Activated B cell treated with CpG ODN at 0.5 μM for 24 hours (primary cell): ENCODE measurements around the gene UPF3B. TPM values are rescaled to one million over a fixed set of nuclear protein-coding genes. Genes with fewer than 3 reads are reported as not detected.
"Not testable (repeated sequence)": the region's sequence is repeated elsewhere in the genome, so short reads cannot be mapped to it uniquely, and the experiment has no call there.

Experiments
- ATAC-seq: fragments of 200-7000 bp; cut with Tn5 transposase; one replicate; pipeline ENCODE4 v1.10.0; 2021; ENCODE audit warnings: low read depth, mild to moderate bottlenecking, moderate library complexity
- CTCF ChIA-PET: fragments of 350-600 bp; sonication (Branson Sonifier 250); formaldehyde crosslinking; loops from one replicate; lab custom pipeline; 2021; ENCODE audit warnings: antibody characterized with exemption; lab: Charles Lee
- POLR2A ChIA-PET: fragments of 350-600 bp; sonication (Branson Sonifier 250); formaldehyde crosslinking; loops from one replicate; lab custom pipeline; 2021; ENCODE audit warnings: antibody characterized with exemption; lab: Charles Lee
- DNase-seq: peaks from one replicate; pipeline ENCODE4 v3.0.0; 2022
- H3K27ac Mint-ChIP-seq: one replicate; pipeline ENCODE4 v1.8.0; 2020; ENCODE audit warnings: mixed read lengths
- H3K27me3 Mint-ChIP-seq: one replicate; pipeline ENCODE4 v1.8.0; 2021; ENCODE audit warnings: mixed read lengths
- H3K36me3 Mint-ChIP-seq: one replicate; pipeline ENCODE4 v1.8.0; 2021; ENCODE audit warnings: low read depth, mixed read lengths
- H3K4me1 Mint-ChIP-seq: one replicate; pipeline ENCODE4 v1.8.0; 2021; ENCODE audit warnings: mixed read lengths
- H3K4me3 Mint-ChIP-seq: one replicate; pipeline ENCODE4 v1.8.0; 2020; ENCODE audit warnings: mild to moderate bottlenecking, mixed read lengths
- H3K9me3 Mint-ChIP-seq: one replicate; pipeline ENCODE4 v1.8.0; 2020; ENCODE audit warnings: mixed read lengths
- CTCF ChIP-seq: fragments of 200-600 bp; IDR thresholded peaks from one replicate; pipeline ENCODE4 v1.8.0; 2022; ENCODE audit warnings: antibody characterized with exemption, mild to moderate bottlenecking
- intact Hi-C: fragments of 100-400 bp; cut with micrococcal nuclease; formaldehyde crosslinking; loops from one replicate; pipeline ENCODE4 v1.15.1; 2024
- total RNA-seq: library from RNA; stranded (reverse); gene quantifications from 2 replicates; pipeline ENCODE4 v1.2.3, GENCODE V29; 2022

The UPF3B gene
- total RNA-seq, 1 donor from 2014 or later = 14.0 TPM

- Mint-ChIP-seq H3K27me3 (no peaks in the 10 kb centered on the region), H3K4me1 (peaks cover 12% of the 10 kb centered on the region), H3K27ac (no peak overlapping the region), H3K4me3 (no peak overlapping the region), H3K9me3 (no peaks in the 10 kb centered on the region), H3K36me3 (no peaks in the 10 kb centered on the region)
- intact Hi-C loops = no loop called here
- no peak for TF ChIP-seq CTCF
- CTCF ChIA-PET = no interaction called here
- no peak for ATAC-seq
- POLR2A ChIA-PET = interaction anchor here (1.9 kb wide), 1 partner anchor 25 kb away, joined by 5 read pairs; the partner anchor contains the start of gene RPL39
- DNase-seq = no peak
These were observed 35.6 kb downstream of the UPF3B start for GRCh38 chrX:119817130-119817690.

GRCh38 chrX:119816300-119816699 is 36.5 kb downstream of the UPF3B start:
- POLR2A ChIA-PET = no interaction called here
- no peak for TF ChIP-seq CTCF
- intact Hi-C loops = no loop called here
- Mint-ChIP-seq H3K9me3 (no peaks in the 10 kb centered on the region), H3K4me3 (no peak overlapping the region), H3K4me1 (peaks cover 4% of the 10 kb centered on the region), H3K27me3 (no peaks in the 10 kb centered on the region), H3K27ac (no peak overlapping the region), H3K36me3 (no peaks in the 10 kb centered on the region)
- no peak for ATAC-seq
- no peak for DNase-seq
- CTCF ChIA-PET = no interaction called here

GRCh38 chrX:119809185-119809666 is 43.5 kb downstream of the UPF3B start:
- Mint-ChIP-seq H3K36me3 (peaks cover 1% of the 10 kb centered on the region), H3K27ac (no peak overlapping the region), H3K9me3 (no peaks in the 10 kb centered on the region), H3K4me3 (no peak overlapping the region), H3K27me3 (no peaks in the 10 kb centered on the region), H3K4me1 (no peaks in the 10 kb centered on the region)
- intact Hi-C loops = no loop called here
- no peak for DNase-seq
- ChIA-PET POLR2A (interaction anchor here (0.6 kb wide), 1 partner anchor 45 kb away, joined by 11 read pairs; no protein-coding TSS in a partner anchor), CTCF (no interaction called here)
- TF ChIP-seq CTCF = no peak
- no peak for ATAC-seq

GRCh38 chrX:119808461-119808860 is 44.3 kb downstream of the UPF3B start:
- H3K27ac Mint-ChIP-seq, H3K4me3 Mint-ChIP-seq, DNase-seq, H3K9me3 Mint-ChIP-seq, ATAC-seq, POLR2A ChIA-PET, H3K36me3 Mint-ChIP-seq, CTCF ChIA-PET, H3K27me3 Mint-ChIP-seq, intact Hi-C loops, H3K4me1 Mint-ChIP-seq: not testable (repeated sequence)

GRCh38 chrX:119802546-119802945 is 50.2 kb downstream of the UPF3B start:
- CTCF ChIA-PET = no interaction called here
- intact Hi-C loops = no loop called here
- no peak for DNase-seq
- POLR2A ChIA-PET = no interaction called here
- Mint-ChIP-seq H3K27me3 (no peaks in the 10 kb centered on the region), H3K36me3 (peaks cover 5% of the 10 kb centered on the region), H3K9me3 (no peaks in the 10 kb centered on the region), H3K27ac (no peak overlapping the region), H3K4me3 (no peak overlapping the region), H3K4me1 (no peaks in the 10 kb centered on the region)
- ATAC-seq = no peak
- no peak for TF ChIP-seq CTCF
